SHP77 treated with DMSO at 0.1 percent for 48 hours (cell line): Measurements from ENCODE around the gene FOLR2.
"Not testable (repeated sequence)": the region's sequence is repeated elsewhere in the genome, so short reads cannot be mapped to it uniquely, and the experiment has no call there.

ENCODE experiments used
- DNase-seq: peaks from one replicate; lab custom pipeline; 2025; lab: John Stamatoyannopoulos, UW

Gene FOLR2

DNA sequence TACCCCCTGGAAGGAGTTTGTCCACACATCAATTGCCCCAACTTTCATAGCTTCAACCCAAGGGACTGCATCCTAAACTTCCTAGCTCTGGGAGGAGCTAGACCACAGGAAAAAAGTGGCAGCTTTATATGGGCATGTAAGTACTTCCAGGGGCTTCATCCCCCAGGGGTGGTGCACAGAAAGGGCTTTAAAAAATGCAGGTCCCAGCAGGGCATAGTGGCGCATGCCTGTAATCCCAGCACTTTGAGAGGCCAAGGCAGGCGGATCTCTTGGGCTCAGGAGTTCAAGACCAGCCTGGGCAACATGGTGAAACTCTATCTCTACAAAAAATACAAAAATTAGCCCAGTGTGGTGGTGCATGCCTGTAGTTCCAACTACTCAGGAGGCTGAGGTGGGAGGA is 9.8 kb upstream of the FOLR2 start:
- not testable (repeated sequence) for DNase-seq

DNA sequence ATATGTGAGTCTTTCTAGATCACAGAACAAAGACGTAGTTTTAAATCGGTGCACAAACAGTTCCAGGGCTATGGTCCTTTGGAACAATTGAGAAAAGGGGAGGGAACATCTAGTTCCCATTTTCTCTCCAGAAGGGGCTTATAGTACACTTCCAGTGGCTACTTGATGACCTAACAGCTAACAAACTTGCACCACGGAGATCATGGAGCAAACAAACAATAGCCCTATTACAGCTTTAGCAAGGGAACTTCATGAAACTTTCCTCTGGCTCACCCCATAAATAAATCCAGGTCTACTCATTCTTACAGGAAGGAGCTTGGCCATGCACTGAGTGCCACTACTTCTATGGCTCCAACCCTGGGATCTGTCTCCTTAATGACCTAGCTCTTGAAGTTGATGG is 8.3 kb upstream of the FOLR2 start:
- no peak for DNase-seq

DNA sequence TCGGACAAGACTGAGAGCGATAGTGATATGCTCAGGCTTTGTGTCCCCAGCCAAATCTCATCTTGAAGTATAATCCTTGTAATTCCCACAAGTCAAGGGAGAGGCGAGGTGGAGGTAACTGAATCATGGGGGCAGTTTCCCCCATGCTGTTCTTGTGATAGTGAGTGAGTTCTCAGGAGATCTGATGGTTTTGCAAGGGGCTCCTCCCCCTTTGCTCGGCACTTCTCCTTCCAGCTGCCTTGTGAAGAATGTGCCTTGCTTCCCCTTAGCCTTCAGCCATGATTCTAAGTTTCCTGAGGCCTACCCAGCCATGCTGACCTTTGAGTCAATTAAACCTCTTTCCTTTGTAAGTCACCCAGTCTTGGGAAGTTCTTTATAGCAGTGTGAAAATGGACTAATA is 7.5 kb upstream of the FOLR2 start:
- no peak for DNase-seq

DNA sequence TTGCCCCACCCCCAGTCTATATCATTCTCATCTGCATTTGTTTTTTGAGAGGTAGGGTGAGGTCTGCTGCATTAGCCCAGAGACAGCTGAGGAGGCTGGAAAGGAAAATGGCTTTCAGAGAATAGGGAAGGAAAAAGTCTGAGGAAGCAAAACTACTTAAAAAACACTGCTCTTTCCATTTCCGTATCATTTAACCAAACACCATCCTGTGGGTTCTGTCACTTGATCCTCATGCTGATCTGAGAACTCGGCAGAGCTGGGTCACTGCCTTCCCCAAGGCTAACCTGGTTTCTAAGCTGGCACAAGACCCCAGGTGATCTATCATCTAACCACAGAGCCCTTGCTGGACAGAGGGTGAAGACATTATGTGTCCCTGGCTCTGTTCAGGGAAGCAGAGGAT is 1.2 kb downstream of the FOLR2 start:
- DNase-seq = no peak

DNA sequence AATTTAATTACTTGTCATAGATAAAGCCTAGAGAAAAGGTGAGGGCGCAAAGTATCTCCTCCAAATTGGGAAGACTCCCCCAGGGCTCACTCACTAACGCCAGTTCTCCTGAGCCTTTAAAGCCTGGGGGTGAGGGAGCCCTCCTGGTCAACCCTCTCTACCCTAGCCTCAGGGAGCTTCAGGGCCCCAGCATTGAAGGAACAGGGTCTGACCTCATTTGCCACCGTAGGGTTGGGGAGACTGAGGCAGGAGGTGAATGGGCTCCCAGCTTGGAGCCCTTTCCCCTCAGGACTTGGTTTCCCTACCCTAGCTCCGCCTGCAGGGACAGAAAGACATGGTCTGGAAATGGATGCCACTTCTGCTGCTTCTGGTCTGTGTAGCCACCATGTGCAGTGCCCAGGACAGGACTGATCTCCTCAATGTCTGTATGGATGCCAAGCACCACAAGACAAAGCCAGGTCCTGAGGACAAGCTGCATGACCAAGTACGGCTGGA is 1.7 kb downstream of the FOLR2 start:
- DNase-seq = no peak

DNA sequence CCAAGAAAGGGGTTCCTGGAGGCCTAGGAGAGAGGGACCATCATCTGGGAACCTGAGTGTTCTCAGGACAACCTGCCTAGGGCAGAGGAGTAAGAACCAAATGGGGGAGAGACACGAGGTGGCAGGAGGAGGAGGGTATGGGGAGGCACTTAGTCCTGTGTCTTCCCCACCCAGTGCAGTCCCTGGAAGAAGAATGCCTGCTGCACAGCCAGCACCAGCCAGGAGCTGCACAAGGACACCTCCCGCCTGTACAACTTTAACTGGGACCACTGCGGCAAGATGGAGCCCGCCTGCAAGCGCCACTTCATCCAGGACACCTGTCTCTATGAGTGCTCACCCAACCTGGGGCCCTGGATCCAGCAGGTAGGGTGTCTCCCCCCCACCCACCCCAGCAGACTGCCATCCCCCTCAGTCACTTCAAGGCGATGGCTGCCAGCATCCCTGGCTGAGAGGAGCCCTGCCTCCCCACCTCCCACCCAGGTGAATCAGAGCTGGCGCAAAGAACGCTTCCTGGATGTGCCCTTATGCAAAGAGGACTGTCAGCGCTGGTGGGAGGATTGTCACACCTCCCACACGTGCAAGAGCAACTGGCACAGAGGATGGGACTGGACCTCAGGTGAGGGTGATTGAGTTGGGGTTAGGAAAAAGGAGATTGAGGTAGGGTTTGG is 4.2 kb downstream of the FOLR2 start:
- DNase-seq = no peak

DNA sequence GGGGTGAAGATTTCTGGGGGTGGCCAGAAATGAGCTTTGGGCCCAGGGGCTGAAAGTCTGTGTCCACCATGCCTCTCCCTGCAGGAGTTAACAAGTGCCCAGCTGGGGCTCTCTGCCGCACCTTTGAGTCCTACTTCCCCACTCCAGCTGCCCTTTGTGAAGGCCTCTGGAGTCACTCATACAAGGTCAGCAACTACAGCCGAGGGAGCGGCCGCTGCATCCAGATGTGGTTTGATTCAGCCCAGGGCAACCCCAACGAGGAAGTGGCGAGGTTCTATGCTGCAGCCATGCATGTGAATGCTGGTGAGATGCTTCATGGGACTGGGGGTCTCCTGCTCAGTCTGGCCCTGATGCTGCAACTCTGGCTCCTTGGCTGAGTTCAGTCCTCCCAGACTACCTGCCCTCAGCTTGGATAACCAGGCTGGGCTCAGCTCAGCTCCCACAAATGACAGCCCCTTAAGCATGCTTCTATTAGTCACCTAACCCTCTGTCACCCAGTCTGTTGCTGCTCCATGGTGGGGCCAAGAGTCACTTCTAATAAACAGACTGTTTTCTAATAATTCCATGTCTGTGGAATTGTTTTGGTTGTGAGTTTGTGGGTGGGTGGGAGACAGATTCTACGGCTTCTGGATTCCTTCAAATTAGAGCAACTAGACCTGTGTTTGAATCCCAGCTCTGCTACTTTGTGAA is 4.9 kb downstream of the FOLR2 start:
- DNase-seq = no peak

DNA sequence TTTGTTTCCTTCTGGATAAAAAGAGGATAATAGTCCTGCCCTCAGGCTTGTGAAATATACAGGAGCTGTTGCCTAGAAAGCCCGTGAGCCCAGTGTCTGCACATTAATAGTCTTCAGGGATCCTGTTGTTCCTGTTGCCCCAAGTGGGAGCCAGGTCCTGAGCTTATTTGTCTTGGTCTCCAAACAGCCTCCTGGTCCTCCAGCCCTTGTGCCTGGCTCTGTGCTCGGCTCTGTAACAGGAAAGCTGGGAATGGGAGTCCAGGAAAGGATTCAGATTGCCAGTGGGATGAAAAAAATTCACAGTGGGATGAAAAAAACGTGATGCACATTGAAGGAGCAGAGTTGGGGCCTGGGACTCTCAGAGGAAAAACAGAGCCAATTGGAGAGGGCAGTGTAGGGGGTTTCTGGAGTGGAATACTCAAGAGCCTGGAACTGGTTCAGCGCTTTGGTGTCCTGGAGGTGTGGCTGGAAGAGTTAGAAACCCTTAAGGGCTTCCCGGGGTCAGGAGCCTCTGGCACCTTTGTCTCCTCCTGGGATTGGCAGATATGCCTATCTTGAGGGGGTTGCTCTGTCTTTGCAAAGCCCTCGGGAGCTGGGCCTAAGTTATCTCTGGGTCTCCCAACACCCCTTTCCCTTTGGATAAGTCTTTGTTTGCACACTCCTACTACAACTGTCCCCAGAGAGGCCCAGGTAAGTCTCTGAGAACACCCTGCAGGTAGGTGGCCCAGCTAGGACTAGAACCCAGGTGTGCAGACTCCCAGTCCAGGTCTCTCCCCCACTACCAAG is 5.7 kb downstream of the FOLR2 start:
- no peak for DNase-seq

DNA sequence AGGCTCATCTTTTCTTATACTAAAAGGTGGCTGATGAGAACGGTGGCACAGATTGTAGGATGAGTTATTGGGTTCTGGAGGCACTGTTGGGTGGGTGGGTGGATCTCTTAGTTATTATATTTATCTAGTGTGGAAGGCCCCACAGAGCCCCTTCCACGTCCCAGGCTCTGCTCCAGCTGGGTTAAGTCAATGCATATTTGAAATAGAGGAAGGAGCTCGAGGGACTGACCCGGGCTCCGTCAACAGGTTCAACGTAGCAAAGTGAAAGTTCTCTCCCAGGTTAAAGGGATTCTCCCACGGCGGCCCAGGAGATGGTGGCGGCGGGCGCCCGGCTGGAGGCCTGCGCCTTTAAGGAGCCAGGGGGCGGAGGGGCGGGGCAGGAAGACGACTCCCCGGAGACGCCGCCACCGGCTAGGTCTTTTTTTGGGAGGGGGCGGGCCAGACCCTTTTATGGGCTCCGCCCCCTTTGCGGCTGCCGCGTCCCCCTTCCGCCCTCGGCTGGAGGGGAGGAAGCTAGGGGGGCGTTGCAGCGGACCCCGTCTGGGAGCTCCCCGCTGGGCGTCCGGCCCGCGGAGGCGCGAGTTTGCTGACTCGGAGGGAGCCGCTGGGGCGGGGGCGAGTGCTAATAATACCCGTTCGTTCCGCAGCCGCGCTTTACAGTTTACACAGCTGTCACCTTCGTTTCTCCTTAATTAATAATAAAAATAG is 6.5 kb downstream of the FOLR2 start:
- DNase-seq = peak; percentile 92

DNA sequence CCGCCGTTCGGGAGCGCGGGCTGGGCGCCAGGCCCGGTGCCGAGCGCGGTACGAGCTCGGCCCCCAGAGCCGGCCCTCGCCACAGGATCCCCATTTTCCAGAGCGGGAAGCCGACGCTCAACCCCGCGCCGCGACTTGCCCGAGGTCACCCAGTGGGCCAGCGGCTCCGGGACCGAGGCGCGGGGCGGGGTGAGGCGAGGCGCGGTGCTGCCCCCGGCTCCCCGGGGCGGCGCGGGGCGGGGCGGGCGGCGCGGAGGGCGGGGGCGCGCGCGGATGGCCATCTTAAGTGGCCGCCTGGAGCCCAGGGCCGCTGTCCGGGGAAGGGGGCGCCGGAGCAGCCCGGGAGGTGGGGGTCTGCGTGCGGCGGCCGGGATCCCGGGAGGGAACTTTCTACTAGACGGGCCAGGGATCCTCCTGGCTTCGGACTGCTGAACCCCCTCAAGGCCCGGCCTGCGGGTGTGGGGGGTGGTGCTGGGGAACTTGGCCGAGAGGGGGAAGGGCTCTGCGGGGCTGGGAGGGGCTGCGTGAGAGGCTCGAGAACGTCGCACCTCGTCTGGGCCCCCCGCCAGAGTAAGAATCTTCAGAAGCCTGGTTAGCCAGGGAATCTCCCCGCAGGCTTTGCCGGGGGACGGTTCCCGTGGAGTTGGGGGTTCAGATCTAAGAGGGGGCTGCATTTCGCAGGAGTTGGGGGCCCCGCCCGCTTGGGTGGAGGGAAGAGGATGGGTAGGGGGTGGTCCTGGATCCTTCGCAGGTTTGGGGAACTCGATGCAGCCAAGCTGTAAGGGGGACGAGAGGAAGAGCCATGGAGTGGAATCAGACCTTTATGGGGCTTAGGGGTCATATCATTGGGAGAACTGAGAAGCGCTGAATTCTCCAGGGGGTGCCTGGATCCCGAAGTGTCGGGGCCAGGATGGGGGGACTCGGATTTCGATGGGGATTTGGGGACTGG is 7.3 kb downstream of the FOLR2 start:
- no peak for DNase-seq

DNA sequence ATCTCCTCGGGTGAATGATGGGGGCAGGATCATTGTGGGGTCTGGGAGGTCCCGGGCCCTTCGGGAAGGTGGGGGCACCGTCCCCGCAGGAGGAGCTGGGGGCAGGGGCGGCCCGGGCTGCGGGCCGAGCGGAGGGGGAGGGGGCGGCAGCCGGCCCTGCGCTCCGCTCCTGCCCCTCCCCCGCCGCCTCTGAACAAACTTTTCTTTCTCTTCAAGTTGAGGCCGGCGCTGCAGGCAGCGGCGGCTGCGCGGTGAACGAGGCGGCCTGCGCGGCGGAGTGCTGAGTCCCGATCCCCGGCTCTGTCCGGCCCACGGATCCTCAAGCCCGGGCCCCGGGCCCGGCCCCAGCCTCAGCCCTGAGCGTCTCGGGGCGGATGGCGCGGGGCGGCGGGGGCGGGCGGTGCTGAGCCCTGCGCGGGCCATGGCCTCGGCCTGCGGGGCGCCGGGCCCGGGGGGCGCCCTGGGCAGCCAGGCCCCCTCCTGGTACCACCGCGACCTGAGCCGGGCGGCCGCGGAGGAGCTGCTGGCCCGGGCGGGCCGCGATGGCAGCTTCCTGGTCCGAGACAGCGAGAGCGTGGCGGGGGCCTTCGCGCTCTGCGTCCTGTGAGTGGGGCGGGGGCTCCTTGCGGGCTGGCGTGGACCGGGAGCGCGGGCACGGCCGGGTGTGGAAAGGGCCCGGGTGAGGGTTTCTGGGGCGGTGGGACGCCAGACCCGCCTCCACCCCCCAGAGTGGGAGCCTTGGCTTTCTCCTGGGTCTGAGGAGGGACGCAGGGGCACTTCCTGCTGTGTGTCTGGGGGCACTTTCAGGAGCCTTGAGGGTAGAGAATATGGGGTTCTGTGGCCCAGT is 8.2 kb downstream of the FOLR2 start, which contains the start of gene INPPL1:
Gene INPPL1 (plus strand): TSS at position 204 of the 847 bp plus-strand sequence. CDS start 218 bp downstream, at position 422.
- no peak for DNase-seq

DNA sequence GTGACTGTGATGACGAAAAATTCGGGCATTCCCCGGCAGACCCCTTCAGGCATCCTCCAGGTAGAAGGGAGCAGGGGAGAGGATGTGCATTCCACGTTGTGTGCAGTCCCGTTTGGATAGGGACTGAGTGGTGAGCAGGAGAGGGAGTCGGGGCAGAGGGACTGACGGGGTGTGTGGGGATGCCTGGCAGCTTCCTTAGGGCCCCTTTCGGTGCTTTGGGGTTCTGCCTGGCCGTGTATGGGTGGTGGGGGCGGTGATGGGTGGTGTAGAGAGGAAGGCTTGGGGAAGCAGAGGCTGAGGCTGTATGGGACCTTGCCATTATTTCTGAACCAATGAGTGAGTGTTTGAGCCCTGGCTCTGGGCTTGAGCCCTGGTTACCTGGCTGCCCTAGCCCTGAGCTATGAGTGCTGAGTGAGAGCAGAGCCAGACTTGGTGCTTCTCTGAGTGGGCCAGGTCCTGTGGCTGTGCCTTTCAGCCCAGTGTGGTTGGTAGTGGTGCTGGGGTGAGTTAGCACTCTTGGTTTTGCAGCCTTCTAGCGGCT is 8.9 kb downstream of the FOLR2 start:
- DNase-seq = no peak

DNA sequence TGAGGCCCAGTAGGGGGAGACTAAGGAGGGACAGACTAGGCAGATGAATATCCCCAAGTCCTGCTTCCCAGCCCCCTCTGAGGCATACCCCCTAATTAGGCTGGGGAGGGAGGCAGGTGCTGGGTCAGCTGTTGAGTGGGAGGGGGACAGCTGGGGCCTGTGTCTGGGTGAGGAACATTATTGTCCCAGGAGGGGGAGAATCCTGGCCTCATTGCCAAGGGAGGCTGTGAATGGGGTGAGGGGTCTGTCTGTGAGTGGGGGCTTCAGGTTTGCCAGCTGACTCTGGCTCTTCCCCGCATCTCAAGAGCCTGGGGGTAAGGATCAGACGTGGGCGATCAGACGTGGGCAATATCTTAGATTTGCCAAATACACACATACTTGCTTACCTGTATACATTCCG is 10.1 kb downstream of the FOLR2 start:
- no peak for DNase-seq

DNA sequence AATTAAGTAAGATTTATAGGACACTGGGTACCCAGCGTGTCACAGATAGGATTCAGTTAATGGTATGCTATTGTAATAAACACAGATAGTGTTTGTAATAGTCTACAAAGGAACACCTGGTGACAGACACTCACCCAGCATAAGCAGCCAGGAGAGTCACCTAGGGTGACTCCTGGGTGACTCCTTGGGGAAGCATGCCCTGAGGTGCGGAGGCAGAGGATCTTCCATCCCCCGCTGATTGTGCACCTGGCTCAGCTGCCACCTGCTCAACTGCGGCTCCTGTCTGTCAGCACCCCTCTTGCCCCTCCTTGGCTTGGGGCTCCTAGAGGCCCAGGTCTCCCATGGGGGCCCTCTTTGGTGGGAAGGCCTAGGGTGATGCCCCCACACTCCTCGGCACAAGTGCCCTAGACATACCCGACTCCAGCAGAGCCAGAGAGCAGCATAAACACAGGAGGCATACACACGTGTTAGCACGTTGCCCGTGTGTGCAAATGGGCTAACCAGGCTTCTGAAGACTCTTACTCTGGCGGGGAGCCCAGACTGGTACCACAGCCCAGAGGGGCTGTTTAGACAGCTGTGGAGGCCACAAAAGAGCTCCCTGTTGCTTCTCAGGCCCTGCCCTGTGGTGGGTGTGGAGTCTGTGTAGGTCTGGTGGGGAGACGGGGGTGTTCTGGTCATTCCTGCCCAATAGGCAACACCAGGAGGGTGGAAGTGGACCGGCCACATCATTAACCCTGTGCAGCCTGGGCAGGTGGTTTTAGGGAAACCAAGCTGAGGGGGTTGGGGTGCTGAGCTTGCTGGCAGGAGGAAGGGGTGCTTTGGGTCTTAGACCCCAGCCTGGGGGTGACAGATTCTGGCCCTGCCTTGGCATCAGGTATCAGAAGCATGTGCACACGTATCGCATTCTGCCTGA is 11.0 kb downstream of the FOLR2 start:
- DNase-seq = peak; percentile 96

DNA sequence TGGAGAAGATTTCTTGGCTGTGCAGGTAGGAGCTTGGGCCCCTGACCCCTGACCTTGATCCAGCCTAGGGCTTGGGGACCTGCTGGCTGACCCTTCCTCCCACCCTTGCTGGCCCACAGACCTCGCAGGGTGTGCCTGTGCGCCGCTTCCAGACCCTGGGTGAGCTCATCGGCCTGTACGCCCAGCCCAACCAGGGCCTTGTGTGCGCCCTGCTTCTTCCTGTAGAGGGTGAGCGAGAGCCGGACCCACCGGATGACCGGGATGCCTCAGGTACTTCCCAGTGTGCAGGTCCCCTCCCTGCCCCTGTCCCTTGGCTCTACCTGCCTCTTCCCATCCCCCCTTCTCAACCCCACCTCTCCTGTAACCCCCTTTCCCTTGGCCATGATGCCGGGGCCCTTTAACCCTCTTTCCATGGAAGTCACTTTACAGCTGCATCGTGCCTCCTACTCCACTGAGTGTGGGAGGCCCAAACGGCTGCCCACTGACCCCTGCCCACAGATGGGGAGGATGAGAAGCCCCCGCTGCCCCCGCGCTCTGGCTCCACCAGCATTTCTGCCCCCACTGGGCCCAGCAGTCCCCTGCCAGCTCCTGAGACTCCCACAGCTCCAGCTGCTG is 11.7 kb downstream of the FOLR2 start:
- DNase-seq = no peak

DNA sequence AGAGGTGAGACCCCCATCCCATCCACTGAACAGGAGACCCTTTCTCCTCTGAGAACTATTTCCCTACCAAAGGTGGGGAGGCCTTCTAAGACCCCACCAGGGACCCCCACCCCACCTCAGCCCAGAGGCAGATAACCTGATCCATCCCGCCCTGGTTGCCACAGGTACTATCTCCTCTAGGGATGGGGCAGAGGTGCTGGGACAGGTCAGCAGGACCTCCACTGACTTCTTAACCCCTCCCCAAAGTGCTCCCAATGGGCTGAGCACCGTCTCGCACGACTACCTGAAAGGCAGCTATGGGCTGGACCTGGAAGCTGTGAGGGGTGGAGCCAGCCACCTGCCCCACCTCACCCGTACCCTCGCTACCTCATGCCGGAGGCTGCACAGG is 12.2 kb downstream of the FOLR2 start:
- no peak for DNase-seq

DNA sequence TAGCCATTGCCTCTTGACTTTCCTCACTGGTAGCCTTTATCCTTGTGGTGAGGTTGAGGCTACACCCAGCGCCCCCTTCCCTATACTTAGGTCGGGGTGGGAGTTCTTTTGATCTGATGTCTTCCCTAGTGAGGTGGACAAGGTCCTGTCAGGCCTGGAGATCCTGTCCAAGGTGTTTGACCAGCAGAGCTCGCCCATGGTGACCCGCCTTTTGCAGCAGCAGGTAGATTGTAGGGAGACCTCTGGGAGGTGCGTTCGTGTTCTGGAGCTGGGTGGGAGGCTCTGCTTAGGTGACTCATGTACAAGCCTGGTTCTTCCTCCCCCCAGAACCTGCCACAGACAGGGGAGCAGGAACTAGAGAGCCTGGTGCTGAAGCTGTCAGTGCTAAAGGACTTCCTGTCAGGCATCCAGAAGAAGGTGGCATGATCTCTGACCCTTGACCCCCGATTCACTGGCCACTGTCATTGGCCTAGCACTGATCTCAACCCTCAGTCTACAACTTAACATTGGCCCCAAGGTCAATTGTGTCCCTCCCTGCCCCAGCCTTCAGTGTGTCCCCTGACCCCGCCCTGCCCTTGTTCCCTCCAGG is 12.8 kb downstream of the FOLR2 start:
- DNase-seq = no peak
